ENCODE data around the gene SLC16A13. TPM values are rescaled to one million over a fixed set of nuclear protein-coding genes. Genes with fewer than 3 reads are reported as not detected.
A peak's percentile ranks its signal among the peaks of the same experiment; 100 is the strongest.

The SLC16A13 gene
- polyA plus RNA-seq, 2 donors = 4.8 TPM

GRCh38 chr17:7019367-7019766 lies 16.4 kb upstream of the SLC16A13 start:
- Histone ChIP-seq H3K27ac (ENCODE audit: low read depth in 2 of 2, low read length in 1 of 2) (peak overlapping the region; percentile 72 to 87), H3K27me3 (ENCODE audit: control insufficient read depth in 1 of 2, insufficient read depth in 2 of 2, low read length in 2 of 2) (no peaks in the 10 kb centered on the region), H3K4me3 (ENCODE audit: low read depth in 1 of 2, low read length in 2 of 2) (peak overlapping the region; percentile 58 to 70), H3K36me3 (ENCODE audit: control insufficient read depth in 2 of 2, insufficient read depth in 2 of 2, low read length in 1 of 2) (no peaks in the 10 kb centered on the region), H3K4me1 (ENCODE audit: control insufficient read depth in 2 of 2, insufficient read depth in 2 of 2, low read length in 1 of 2) (peaks cover 3 to 15% of the 10 kb centered on the region in 2 donors), H3K9me3 (ENCODE audit: control insufficient read depth in 2 of 2, insufficient read depth in 1 of 2, low read depth in 1 of 2, low read length in 1 of 2) (no peaks in the 10 kb centered on the region)
- 31 to 49% methylated on average over 10 of the region's 10 CpGs for WGBS, 2 donors

GRCh38 chr17:7019839-7020519 lies 15.8 kb upstream of the SLC16A13 start:
- H3K27me3 ChIP-seq (ENCODE audit: control insufficient read depth in 1 of 2, insufficient read depth in 2 of 2, low read length in 2 of 2) = no peaks in the 10 kb centered on the region
- H3K4me3 ChIP-seq (ENCODE audit: low read depth in 1 of 2, low read length in 2 of 2) = peak overlapping the region; percentile 58 to 70
- no peaks in the 10 kb centered on the region for H3K36me3 ChIP-seq (ENCODE audit: control insufficient read depth in 2 of 2, insufficient read depth in 2 of 2, low read length in 1 of 2)
- H3K9me3 ChIP-seq (ENCODE audit: control insufficient read depth in 2 of 2, insufficient read depth in 1 of 2, low read depth in 1 of 2, low read length in 1 of 2) = no peaks in the 10 kb centered on the region
- H3K4me1 ChIP-seq (ENCODE audit: control insufficient read depth in 2 of 2, insufficient read depth in 2 of 2, low read length in 1 of 2) = peaks cover 3 to 15% of the 10 kb centered on the region in 2 donors
- WGBS, 2 donors = 12 to 14% methylated on average over 12 to 16 of the region's 16 CpGs
- H3K27ac ChIP-seq (ENCODE audit: low read depth in 2 of 2, low read length in 1 of 2) = peak overlapping the region; percentile 72 to 87

GRCh38 chr17:7020894-7021664 lies 14.7 kb upstream of the SLC16A13 start:
- H3K4me1 ChIP-seq (ENCODE audit: control insufficient read depth in 2 of 2, insufficient read depth in 2 of 2, low read length in 1 of 2) = peaks cover 3 to 13% of the 10 kb centered on the region in 2 donors

GRCh38 chr17:7021993-7022778 lies 13.6 kb upstream of the SLC16A13 start:
- Histone ChIP-seq H3K36me3 (ENCODE audit: control insufficient read depth in 2 of 2, insufficient read depth in 2 of 2, low read length in 1 of 2) (no peaks in the 10 kb centered on the region), H3K27ac (ENCODE audit: low read depth in 2 of 2, low read length in 1 of 2) (peak overlapping the region; percentile 62 to 86), H3K4me1 (ENCODE audit: control insufficient read depth in 2 of 2, insufficient read depth in 2 of 2, low read length in 1 of 2) (peaks cover 3 to 13% of the 10 kb centered on the region in 2 donors), H3K4me3 (ENCODE audit: low read depth in 1 of 2, low read length in 2 of 2) (peak overlapping the region; percentile 5 to 25), H3K9me3 (ENCODE audit: control insufficient read depth in 2 of 2, insufficient read depth in 1 of 2, low read depth in 1 of 2, low read length in 1 of 2) (no peaks in the 10 kb centered on the region), H3K27me3 (ENCODE audit: control insufficient read depth in 1 of 2, insufficient read depth in 2 of 2, low read length in 2 of 2) (no peaks in the 10 kb centered on the region)
- 2% methylated on average over 53 of the region's 53 CpGs for WGBS, 2 donors

More at GRCh38 chr17:7020894-7021664, 14.7 kb upstream of the SLC16A13 start:
- no peaks in the 10 kb centered on the region for H3K27me3 ChIP-seq (ENCODE audit: control insufficient read depth in 1 of 2, insufficient read depth in 2 of 2, low read length in 2 of 2)
- H3K36me3 ChIP-seq (ENCODE audit: control insufficient read depth in 2 of 2, insufficient read depth in 2 of 2, low read length in 1 of 2) = no peaks in the 10 kb centered on the region
- no peak overlapping the region for H3K4me3 ChIP-seq (ENCODE audit: low read depth in 1 of 2, low read length in 2 of 2)
- H3K9me3 ChIP-seq (ENCODE audit: control insufficient read depth in 2 of 2, insufficient read depth in 1 of 2, low read depth in 1 of 2, low read length in 1 of 2) = no peaks in the 10 kb centered on the region
- WGBS, 2 donors = 64 to 72% methylated on average over 11 of the region's 11 CpGs
- H3K27ac ChIP-seq (ENCODE audit: low read depth in 2 of 2, low read length in 1 of 2) = peak overlapping the region; percentile 2 to 39

- peak within 1 kb of the TSS; percentile 38 to 41 for H3K4me3 ChIP-seq (ENCODE audit: low read depth in 1 of 2, low read length in 2 of 2)
- WGBS, 2 donors = 9 to 15% methylated on average over 47 of the region's 47 CpGs
- no peaks in the 10 kb centered on the region for H3K27me3 ChIP-seq (ENCODE audit: control insufficient read depth in 1 of 2, insufficient read depth in 2 of 2, low read length in 2 of 2)
- no peaks in the 10 kb centered on the region for H3K9me3 ChIP-seq (ENCODE audit: control insufficient read depth in 2 of 2, insufficient read depth in 1 of 2, low read depth in 1 of 2, low read length in 1 of 2)
- peaks cover 3 to 13% of the 10 kb centered on the region in 2 donors for H3K4me1 ChIP-seq (ENCODE audit: control insufficient read depth in 2 of 2, insufficient read depth in 2 of 2, low read length in 1 of 2)
- no peaks in the 10 kb centered on the region for H3K36me3 ChIP-seq (ENCODE audit: control insufficient read depth in 2 of 2, insufficient read depth in 2 of 2, low read length in 1 of 2)
- peak within 1 kb of the TSS; percentile 62 to 86 for H3K27ac ChIP-seq (ENCODE audit: low read depth in 2 of 2, low read length in 1 of 2)
These were observed 12.8 kb upstream of the SLC16A13 start, which contains the start of gene BCL6B for GRCh38 chr17:7022781-7023571. TSS of gene BCL6B (plus strand) at chr17:7023050. CDS start at chr17:7023672, 622 bp downstream.

GRCh38 chr17:7023576-7024401 lies 12.0 kb upstream of the SLC16A13 start:
- Histone ChIP-seq H3K36me3 (ENCODE audit: control insufficient read depth in 2 of 2, insufficient read depth in 2 of 2, low read length in 1 of 2) (no peaks in the 10 kb centered on the region), H3K4me3 (ENCODE audit: low read depth in 1 of 2, low read length in 2 of 2) (peak overlapping the region; percentile 38 to 41), H3K27me3 (ENCODE audit: control insufficient read depth in 1 of 2, insufficient read depth in 2 of 2, low read length in 2 of 2) (no peaks in the 10 kb centered on the region), H3K9me3 (ENCODE audit: control insufficient read depth in 2 of 2, insufficient read depth in 1 of 2, low read depth in 1 of 2, low read length in 1 of 2) (no peaks in the 10 kb centered on the region), H3K27ac (ENCODE audit: low read depth in 2 of 2, low read length in 1 of 2) (peak overlapping the region; percentile 62 to 86), H3K4me1 (ENCODE audit: control insufficient read depth in 2 of 2, insufficient read depth in 2 of 2, low read length in 1 of 2) (peaks cover 0 to 11% of the 10 kb centered on the region in 2 donors)
- WGBS, 2 donors = 32 to 35% methylated on average over 51 of the region's 51 CpGs

GRCh38 chr17:7024402-7024785 lies 11.4 kb upstream of the SLC16A13 start:
- 78 to 79% methylated on average over 8 of the region's 8 CpGs for WGBS, 2 donors
- Histone ChIP-seq H3K27ac (ENCODE audit: low read depth in 2 of 2, low read length in 1 of 2) (no peak overlapping the region), H3K36me3 (ENCODE audit: control insufficient read depth in 2 of 2, insufficient read depth in 2 of 2, low read length in 1 of 2) (no peaks in the 10 kb centered on the region), H3K27me3 (ENCODE audit: control insufficient read depth in 1 of 2, insufficient read depth in 2 of 2, low read length in 2 of 2) (no peaks in the 10 kb centered on the region), H3K4me3 (ENCODE audit: low read depth in 1 of 2, low read length in 2 of 2) (no peak overlapping the region), H3K4me1 (ENCODE audit: control insufficient read depth in 2 of 2, insufficient read depth in 2 of 2, low read length in 1 of 2) (peaks cover 0 to 11% of the 10 kb centered on the region in 2 donors), H3K9me3 (ENCODE audit: control insufficient read depth in 2 of 2, insufficient read depth in 1 of 2, low read depth in 1 of 2, low read length in 1 of 2) (no peaks in the 10 kb centered on the region)

GRCh38 chr17:7025245-7025644 lies 10.6 kb upstream of the SLC16A13 start:
- Histone ChIP-seq H3K36me3 (ENCODE audit: control insufficient read depth in 2 of 2, insufficient read depth in 2 of 2, low read length in 1 of 2) (no peaks in the 10 kb centered on the region), H3K27me3 (ENCODE audit: control insufficient read depth in 1 of 2, insufficient read depth in 2 of 2, low read length in 2 of 2) (no peaks in the 10 kb centered on the region), H3K9me3 (ENCODE audit: control insufficient read depth in 2 of 2, insufficient read depth in 1 of 2, low read depth in 1 of 2, low read length in 1 of 2) (no peaks in the 10 kb centered on the region), H3K27ac (ENCODE audit: low read depth in 2 of 2, low read length in 1 of 2) (no peak overlapping the region), H3K4me3 (ENCODE audit: low read depth in 1 of 2, low read length in 2 of 2) (no peak overlapping the region), H3K4me1 (ENCODE audit: control insufficient read depth in 2 of 2, insufficient read depth in 2 of 2, low read length in 1 of 2) (peaks cover 4 to 11% of the 10 kb centered on the region in 2 donors)
- 85 to 93% methylated on average over 1 of the region's 1 CpG for WGBS, 2 donors
